ENCODE data around the gene ATP10B.

Gene ATP10B

DNA sequence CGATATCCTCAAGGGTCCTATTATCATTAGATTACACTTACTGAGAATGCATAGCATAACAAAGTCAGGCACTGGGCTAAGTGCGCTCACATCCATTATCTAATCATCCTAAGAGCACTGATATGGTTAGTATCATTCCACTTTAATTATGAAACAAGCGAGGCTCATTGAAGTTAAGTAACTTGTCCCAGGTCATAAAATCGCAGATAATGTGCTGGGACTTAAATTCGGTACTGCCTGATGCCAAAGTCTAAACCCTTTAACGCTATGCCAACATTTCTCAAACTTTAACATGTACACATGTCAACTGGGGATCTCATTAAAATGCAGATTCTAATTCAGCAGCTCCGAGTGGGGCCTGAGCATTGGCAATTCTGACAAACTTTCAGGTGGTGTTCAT, 225.7 kb downstream of the ATP10B start:
- no peak for DNase-seq

DNA sequence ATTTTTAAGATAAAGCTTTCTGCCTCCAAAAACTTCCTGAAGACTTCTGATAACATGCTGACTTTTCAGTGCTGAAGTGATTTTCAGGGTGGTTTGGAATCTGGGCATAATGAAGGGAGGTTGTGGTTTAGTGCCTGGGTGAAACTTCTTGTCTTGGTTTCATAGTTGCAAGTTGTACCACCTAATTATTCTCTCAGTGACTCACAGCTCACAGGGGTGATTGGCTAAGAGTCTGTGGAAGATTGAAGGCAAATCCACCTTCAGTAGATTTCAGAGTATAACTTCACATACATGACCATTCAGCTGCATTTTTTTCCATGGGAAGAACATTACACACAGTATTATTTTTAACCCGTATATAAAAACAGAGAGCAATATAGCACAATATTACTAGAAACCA, 230.5 kb downstream of the ATP10B start:
- no peak for DNase-seq

DNA sequence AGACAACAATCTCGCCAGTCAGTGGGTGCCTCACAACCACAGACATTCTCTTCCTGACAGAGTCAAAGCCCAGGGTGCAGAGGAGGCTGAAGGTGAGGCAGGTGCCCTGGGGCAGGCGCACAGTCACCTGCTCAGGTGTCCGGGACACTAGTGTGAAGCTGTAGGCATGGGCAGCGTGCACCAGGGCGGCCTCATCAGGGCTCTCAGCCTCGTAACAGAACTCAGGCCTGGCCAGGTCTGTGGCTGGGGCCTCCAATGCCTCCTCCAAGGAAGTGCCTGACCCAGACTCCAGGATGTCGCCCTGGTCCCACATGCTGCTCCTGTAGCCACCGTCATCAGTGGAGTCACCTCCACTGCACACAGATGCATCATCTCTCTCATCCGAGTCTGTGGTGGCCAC, 231.6 kb downstream of the ATP10B start:
- no peak for DNase-seq

DNA sequence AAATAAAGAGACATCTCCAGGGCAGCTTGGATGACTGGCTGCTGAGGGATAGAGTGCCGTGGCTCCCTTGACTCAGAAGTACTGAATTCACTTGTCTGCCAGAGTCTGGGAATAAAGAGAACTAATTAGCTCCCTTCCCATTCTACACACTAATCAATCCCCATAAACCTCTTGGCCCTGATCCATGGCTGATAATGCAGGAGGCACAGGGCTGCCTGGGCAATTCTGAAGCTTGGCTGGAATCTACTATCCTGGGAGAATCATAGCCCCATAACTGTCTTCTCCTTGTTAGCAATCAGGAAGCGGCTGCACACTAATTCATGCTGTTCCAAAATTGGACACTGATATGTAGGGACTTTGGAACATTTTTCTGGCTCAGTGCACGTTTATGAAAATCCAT, 232.6 kb downstream of the ATP10B start:
- no peak for DNase-seq

DNA sequence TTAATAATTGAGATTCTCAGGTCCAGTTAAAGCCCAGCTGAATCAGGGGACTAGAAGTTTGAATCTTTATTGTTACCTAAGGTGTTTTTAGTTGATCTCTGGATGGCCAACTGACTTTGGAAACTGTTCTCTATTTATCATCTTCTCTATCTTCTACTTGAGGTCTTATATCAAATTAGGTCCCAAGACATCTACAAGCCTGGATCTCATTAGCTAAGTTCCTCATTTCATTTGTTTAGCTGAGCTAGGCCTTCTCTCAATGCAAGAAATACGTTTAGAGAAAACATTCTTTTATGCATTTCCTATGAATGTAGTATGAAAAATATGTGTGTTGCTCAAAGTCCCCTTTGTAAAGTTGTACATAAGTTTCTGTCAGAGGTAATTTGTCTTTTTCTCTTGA, 233.7 kb downstream of the ATP10B start:
- no peak for DNase-seq

DNA sequence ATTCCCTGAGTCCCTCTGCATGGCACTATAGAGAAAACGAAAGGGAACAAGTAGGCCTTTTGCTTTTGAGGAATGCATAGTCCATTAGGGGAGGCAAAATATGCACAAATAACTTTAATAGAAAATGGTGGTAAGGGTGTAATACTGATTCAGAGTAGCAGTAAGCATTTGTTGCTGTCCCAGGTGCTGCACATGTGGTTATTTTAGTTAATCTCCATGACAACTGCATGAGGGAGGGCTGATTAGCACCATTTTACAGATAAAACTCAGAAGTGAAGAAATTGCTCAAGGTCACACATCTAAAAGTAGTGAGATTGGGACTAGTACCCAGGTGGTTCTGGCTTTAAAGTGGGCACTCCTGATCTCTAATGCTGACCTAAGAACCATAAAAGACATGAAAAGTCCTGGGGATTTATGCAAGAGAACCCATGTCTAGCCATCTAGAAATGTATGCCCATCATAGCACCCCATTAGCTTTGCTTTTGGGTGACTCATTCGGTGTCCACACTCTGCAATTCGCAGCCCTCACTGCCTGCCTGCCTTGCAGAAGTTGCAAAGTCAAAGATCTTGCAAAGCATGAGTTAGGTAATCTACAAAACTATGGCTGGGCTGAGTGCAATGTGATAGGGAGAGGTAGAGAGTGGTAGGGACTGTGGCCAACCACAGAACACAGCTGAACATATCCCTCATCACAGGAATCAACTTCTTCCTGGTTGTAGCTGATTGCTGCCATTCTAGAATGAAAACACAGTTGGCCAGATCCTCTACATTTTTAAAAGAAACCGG, 235.1 kb downstream of the ATP10B start:
- no peak for DNase-seq

DNA sequence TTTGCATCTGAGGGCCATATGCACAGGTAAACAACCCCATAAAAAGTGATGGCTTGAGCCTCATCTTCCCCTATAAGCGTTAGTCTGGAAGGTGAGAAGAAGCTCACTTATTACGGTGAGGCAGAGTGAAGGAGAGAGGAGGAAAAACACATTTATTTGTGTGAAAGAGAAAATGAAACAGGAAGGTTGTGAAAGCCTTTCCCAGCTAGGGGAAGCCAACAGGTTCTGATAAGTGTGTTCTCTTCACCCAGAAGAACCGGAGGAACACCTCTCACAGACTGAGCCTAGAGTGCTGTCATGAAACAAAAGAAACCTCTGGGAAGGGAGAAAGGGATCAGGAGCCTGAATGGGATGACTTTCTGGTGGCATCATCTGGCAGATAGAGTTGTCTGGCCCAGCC, 237.9 kb downstream of the ATP10B start:
- no peak for DNase-seq

DNA sequence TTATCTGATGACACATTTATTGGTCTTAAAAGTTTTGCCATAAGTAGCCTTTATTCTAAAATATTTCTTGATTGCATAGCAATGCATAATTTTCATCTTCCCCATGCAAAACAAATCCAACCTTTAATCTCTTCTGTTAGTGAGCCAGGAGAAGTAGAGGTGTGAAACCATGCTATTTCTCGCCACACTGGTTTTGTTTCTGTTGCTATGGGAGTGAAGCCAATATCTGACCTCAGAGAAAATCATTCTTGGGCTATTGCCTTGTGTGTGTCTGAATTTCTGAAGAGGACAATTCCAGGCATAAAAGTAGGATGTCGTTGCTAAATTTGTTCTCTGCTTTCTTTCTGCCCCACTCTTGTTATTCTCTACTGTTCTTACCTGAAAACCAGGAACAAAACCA, 246.7 kb downstream of the ATP10B start:
- DNase-seq: no peak

DNA sequence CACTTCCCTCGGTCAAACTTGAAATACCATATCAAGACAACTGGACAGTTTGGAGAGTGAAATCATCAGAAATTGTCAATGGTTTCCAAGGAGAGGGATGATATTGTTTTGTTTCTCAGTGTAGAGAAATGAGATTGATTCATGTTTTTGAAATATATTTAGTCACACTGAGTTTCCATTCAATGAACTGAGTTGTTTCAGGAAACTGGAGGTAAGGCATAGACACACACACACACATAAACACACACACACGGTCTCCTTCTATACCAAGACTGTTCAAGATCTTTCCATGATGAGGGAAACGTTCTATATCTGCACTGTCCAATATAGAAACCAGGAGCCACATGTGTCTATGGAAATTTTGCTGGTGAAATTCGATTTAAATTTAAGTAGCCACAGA, 247.5 kb downstream of the ATP10B start:
- DNase-seq: no peak

DNA sequence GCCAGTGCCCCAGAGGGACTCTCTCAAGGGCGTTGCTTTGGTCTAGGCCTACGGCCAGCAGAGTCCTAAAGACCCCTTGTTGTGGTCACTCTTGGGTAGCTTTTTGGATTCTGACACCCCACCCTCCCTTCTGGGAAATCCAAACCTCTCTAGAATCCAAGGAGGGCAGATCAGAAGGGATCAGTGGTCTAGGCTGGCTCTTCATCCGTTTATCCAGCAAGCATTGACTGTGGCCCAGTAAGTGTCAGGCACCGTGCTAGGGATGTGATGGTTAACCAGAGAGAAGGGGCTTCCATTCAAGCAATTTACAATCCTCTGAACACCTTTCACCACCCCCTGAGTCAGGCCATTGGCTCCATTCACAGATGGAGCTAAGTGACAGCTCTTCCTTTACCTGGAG, 249.3 kb downstream of the ATP10B start:
- DNase-seq: no peak

DNA sequence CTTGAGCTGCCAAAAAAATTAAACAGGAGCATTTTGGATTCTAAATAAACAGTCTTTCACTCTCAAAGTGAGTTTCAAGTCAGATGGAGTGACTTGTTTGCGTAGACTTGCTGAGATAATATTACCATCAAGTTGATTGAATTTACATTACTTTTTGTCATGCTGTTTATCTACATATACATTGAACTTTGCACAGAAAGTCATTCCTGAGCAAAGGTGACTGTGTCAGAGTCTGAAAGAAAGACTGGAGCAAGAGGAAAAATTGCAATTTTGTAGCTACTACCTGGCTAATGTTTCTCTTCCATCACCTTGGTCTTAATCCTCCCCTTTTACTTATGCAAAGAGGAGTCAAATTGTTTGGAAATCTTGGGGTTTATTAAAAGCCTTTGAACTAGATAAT, 251.0 kb downstream of the ATP10B start:
- DNase-seq: no peak

DNA sequence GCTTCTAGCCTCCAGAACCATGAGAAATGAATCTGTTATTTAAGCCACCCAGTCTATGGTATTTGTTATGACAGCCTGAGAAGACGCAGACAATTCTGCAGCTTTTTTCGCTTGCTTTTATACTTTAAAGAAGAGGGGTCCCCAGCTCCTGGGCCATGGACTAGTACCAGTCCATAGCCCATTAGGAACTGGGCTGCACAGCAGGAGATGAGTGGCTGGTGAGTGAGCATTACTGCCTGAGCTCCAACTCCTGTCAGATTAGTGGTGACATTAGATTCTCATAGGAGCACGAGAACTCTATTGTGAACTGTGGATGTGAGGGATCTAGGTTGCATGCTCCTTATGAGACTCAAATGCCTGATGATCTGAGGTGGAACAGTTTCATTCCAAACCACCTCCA, 278.7 kb downstream of the ATP10B start:
- no peak for DNase-seq

DNA sequence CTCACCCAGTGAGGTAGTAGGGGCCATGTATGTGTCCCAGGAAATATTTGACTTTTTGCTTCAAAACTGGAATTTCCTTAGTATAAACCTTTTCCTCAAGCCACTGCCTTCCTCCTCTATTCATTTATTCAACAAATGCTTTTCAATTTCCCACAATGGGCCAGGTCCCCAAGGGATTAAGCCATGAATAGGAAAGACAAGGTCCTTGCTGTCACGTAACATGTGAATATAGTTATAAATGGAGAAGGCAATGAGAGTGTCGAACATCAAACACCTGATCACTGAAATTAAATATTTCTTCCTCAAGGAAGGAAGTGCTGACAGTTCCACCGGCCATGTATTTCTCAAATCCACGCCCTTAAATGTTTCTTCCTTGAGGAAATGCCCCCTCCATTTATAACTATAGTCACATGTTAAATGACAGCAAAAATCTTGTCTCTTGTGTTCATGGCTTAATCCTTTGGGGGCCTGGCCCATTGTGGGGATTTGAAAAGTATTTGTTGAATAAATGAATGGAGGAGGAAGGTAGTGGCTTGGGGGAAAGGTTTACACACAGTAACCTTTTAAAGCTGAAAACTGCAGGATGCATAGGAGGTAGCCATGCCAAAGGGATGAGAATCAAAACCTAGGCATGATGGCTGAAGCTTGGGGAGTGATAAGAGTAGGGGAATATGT, 284.8 kb downstream of the ATP10B start:
- no peak for DNase-seq

DNA sequence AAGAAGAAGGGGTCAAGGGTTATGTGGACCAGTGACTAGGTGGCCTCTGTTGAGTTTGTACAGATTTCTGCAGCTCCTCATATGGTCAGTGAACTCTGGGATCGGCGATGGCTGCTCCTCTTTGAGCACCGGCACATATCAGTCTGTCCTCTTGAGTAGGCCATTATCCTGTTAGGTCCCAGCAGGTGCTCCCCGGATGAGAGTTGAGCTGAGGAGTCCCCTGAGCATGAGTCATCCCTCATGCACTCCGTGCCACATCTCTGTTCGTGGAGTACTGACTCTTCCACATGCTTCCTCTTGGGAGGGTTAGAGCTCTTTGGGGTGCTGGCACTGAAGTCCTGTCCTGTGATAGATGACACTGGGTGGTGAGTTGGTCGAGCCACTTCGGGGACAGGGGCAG, 286.6 kb downstream of the ATP10B start:
- DNase-seq: no peak

DNA sequence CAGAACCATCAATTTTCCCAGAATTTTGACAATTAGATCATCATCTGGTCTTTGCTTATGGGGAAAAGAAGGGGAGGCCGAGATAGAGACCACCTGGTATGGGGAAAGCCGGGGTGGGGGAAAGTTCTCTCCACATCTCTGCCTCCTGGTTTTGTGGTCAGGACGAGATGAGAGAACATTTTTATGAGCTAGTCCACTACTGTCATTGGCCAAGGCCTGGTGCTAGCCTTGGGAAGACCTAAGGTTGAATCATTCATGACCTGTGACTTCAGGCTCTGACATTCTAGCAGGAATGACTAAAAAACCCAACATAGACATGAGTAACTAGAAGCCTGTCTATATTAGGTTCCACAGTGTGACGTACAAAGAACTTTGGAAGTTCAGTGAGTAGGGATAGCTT, 295.2 kb downstream of the ATP10B start:
- DNase-seq: no peak

DNA sequence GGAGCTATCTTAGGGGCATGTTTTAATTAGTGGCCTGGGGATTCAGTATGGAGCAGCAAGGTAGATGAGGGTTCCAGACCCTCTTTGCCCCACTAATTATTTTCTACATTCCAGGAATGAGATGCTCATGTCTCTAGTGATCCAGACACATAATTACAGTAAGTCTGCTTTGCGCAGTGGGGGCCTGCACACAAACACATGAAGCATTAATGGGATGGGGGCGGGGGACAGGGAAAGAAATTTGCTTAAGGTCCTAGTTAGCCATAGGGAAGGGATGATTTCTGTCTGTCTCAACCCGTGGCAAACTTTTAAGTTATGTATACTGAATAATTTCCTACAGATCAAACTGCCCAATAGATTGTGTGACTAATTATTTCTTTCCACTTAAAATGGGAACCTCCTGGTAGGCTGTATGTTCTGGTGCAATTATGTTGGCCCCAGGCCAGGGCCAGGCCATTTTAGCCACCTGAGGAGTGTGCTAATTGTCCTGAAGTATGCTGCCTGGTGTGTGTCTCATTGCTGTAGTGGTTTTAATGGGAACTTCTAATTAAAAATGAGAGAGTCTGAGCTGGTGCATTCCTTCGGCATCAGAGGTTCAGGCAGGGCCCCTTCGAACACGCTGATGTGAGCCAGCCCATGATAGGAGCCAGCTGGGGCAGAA, 295.9 kb downstream of the ATP10B start:
- no peak for DNase-seq

DNA sequence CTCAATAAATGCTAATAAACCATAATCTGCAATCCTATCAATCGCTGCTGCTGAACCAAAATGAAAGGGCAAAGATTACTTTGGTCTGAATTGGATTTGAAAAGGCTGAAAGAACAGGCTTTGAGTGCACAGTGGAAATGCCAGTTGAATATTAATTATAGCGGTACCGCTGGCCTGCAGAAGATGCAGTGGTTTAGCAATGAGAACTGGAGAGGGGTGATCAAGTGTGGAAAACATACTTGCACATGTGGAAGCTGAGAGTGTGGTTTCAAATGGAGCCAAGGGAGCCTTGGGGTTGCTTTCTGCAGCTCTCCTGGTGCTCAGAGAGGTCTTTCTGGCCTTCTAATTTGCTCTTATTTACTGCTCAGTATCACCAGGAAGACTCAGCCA, 296.4 kb downstream of the ATP10B start:
- DNase-seq: no peak

DNA sequence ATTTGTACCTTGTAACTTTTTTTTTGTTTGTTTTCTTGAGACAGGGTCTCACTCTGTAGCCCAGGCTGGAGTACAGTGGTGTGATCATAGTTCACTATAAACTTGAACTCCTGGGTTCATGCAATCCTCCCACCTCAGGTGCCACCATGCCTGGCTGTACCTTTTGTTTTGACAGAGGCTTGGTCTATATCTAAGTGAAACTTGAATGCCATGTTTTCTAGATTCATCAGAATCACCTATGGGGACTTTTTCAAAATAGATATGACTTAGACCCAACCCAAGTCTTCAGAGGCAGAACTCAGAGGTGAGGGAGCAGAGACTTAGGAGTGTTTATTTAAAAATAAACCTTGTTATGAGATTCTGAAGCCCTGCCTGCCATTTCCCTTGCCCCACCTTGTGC, 301.9 kb downstream of the ATP10B start:
- no peak for DNase-seq

DNA sequence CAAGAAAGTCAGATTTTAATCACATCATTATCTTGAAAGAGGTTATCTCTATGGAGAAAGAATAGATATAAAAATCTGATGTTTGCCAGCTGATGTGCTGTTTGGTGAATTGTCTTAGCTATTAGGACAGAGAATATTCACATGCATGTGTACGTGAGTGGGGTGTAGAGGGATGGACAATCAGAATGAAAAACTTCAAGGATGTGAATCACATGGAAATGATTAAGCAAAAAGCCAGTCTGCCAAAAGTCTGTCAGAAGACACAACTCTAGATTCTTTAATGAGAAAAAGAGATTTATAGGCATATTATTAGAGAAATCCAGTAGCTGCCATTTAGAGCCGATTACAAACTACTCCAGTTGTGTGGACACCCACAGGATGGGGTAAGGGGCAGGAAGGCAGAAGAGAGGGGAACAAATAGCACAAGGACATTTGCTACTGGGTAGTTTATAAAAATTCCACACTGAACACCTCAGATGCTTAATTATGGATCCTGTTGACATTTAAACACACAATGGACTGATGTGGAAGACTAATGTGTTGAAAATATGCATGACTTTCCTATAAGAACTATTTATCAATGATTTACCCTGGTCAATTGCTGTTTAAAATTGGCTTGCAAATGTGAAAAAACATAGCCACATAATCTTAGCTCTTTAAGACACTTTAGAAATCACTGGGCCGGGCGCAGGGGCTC, 302.9 kb downstream of the ATP10B start:
- no peak for DNase-seq

DNA sequence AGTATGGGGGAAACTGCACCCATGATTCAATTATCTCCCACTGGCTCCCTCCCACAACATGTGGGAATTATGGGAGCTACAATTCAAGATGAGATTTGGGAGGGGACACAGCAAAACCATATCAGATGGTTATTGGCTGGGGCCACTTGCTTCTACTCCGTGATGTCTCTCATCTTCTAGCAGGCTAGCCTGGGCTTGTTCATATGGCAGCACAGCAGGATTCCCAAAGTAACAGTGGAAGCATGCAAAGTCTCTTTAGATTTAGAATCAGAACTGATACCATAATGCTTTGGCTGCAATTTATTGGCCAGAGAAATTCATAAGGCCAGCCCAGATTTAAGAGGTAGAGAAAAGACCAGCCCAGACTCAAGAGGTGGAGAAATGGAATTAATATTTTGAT, 304.1 kb downstream of the ATP10B start:
- no peak for DNase-seq

DNA sequence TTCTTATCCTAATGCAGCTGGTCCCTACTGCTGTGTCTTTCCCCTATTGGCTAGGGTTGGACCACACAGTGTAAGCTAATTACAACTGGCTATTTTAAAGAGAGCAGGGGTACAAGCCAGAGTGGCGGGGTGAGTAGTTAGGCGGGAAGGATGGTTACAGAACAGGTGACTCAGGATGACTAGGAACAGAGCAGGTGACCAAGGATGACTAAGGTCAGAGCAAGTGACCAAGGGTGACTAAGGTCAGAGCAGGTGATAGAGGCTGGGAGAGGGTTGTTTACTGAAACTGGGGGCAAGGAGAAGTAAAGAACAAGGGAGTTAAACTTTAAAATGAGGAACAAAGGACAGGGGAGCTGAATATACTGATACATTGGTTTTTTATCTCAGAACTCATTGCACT, 304.9 kb downstream of the ATP10B start:
- no peak for DNase-seq

DNA sequence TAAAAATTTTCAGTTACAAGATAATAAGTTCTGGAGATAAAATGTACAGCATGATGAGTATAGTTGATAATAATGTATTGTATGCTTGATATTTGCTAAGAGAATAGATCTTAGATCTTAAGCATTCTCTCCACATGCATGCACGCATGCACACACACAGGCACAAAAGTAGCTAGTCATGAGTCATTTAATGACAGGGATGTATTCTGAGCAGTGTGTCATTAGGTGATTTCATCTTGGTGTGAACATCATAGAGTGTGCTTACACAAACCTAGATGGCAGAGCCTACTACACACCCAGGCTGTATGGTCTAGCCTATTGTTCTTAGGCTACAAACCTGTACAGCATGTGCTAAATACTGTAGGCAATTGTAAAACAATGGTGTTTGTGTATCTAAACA, 306.2 kb downstream of the ATP10B start:
- no peak for DNase-seq

DNA sequence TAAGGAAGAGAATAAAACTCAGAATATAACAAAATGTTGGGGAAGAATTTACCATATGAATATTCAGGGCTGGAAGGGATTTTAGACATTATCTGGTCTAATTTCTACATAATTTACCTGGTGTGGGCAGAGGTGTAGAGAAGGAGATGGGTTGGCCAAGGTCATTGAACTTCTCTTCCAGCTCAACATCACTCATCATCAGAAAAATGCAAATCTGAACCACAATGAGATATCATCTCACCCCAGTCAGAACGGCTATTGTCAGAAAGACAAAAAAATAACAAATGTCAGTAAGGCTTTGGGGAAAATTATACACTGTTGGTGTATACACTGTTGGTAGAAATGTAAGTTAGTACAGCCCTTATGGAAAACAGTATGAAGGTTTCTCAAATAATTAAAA, 308.6 kb downstream of the ATP10B start:
- no peak for DNase-seq

DNA sequence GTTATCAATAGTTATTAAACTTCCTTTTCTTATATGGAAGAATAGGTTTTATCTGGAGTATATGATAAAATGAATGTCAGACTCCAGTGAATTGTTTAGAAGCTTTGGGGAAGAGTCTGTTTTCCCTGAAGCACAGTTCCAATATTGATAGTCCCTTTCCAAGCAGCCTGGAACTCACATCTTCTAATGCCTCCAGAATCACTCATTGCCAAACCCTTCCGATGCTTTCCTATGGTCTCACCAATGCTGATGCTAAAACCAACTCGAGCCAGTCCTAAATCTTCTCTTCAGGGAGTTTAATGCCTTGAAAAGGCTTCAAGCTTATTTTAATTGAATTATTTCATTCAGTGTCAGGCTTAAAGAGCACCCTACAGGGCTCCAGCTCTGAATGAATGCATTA, 309.2 kb downstream of the ATP10B start:
- no peak for DNase-seq
